Fibroblast of skin of back (primary cell): ENCODE data around the gene AHCYL2.
"Not testable (repeated sequence)": the region's sequence is repeated elsewhere in the genome, so short reads cannot be mapped to it uniquely, and the experiment has no call there.

Experiments
- DNase-seq: peaks from one replicate; pipeline ENCODE4 v3.0.0-alpha.2; 2013

AHCYL2 gene

DNA sequence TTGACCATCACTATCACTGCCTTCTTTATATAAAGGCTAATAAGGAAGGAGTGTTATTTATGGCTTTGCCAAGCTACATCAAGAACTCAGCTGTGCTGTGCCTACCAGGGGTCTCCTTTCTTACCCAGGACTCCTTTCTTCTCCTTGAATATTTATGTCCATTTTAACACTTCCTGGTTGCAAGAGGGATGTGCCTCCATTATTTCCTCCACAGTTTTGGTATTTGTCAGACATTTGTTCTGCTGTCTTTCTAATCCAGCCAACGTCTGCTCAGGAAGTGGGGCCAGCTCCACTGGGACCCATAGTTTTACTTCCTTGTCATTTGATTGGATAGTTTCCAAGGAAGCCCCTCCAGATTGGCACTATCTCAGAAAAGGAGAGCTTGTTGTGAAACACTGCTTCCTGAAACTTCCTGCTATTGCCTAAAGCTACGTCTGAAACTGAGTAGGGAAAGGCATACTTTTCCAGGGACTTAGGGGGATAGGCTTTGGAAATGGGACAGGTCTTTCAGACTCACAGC is 202.8 kb downstream of the AHCYL2 start:
- DNase-seq, result no peak

DNA sequence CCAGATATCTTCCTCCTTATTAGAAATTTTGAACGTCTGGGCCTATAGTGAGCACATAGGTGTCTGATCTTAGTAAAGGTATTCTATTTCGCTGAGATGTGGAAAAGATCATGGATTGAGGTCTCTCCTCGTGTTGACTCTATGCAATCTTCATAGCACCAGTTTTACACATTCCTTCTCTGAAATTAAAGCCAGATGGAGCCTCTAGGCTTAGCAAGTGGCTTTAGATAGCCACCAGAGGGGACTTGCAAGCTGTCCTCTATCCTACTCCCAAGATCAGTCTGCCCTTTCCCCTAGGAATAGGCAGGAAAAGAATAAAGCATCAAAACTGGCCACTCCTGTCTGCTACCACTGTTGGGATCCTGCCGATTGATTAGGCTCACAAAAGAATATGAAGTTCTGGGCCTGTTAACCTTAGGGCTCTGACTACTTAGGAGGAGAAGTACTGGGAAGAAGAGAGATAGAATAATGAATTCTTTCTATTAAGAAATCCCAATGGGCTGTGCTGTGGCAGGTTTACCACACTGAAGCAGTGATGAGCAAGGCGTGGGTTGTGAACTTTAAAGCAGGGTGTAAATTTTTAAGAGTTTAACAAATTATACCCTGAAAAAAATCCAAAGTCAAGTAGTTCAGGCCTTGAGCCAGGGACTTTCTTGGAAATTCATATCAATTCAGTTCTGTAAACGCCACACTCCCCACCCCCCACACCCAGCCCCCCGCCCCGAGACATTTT is 207.2 kb downstream of the AHCYL2 start:
- peak; percentile 17 for DNase-seq

DNA sequence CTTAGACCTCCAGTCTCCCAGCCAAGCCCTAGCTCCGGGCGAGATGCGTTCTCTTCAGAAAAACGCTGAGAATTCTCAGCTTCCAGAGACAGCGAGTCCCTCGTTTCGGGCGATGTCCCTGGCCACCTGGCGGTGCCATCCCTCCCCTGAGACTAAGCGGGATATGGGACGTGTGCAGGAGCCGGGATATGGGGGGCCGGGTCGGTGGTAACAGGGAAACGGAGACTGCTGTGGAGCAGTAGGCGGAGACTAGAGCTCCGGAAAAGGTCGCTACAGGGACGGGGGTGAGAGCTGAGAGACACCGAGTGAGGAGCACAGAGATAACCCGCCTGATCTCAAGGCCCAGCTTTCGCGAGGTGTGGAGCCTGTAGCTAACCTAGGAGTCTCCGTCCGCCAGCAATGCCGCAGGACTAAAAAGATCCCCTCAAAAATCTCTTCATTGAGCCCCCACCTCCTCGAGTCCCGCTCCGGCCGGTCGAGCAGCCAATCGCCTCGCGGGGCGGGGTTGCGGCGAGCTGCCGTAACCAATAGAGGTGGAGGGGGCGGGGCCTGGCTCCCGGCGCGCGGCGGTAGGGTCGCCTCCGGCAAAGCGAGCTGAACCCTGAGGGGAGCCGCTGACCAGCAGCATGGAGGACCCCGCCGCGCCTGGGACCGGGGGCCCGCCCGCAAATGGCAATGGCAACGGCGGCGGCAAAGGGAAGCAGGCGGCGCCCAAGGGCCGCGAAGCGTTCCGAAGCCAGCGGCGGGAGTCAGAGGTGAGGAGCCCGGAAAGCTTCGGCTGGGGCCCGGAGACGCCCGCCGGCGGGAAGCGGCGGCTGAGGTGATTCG is 209.2 kb downstream of the AHCYL2 start, which contains the start of gene STRIP2:
STRIP2 (plus strand) TSS at position 586 of the 828 bp plus-strand sequence; CDS start at position 627, 41 bp downstream.
- DNase-seq, result peak; percentile 82

DNA sequence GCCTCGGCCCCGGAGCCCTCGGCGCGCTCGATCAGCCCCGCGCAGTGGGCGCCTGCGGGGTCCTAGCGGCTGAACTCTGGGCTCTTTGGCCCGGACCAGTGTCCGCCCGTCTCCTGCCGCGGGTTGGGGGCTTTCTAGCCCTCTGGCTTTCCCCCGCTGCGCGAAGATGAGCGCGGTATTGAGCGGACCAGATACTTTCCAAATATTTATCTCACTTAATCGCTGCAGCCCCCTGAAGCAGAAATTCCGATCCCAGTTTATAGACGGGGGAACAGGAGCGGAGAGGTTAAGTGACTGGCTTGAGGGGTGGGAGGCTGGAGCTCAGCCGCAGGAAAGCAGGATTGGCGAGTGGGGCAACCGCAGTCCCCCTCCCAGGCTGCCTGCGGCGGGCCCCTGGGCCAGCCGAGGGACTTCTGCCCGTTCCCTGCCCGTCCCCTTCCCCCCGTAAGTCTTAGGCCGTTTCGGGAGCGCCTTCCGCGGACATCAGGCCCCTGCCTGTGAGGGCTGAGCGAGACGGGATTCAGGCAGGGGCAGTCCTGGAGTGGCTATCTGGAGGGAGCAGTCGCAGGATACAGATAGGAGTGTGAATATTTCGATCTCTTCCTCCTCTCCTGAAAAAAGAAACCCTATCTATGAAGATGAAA is 210.0 kb downstream of the AHCYL2 start:
- peak; percentile 12 for DNase-seq

DNA sequence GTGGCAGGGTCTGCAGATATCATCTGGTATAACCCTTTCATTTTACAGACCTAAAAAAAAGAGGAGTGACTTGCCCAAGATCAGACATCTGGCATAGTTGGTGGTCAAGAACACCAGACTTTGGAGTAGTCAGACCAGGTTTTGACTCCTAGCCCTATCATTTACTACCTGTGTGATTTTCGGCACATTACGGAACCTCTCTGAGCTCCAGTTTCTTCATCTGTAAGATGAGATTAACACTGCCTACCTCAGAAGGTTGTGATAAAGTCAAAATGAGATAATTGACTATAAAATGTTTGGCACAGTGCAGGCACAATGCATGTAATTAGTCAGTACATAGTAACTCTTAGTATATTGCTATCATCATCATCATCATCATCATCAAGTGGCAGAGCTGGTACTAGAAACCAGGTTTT is 210.6 kb downstream of the AHCYL2 start:
- no peak for DNase-seq

DNA sequence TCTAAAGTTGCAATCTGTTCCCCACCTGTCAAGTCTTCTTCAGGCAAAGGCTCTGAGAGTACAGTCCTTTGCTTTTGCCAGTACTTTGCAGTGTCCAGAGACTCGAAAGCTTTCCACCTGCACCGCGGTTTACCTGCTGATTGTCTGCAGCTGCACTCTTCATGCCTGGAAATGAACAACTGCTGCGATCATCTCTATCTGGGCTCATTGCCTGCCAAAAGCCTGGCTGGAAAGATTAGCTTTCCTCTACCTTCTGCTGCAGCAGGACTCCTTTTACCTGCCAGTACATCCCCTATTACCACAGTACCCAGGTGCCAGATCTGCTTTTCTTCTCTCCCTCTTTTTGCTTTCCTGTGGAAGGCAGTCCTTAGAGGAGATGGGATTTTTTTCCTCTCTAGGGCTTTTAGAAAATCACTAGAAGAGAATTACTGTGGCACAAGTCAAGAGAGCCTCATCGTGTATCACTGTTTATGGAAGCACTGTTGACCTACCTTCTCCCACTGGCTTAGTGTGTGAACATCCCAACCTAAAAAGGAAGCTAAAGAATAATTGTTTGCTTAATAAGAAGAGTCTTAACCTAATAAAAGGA is 211.6 kb downstream of the AHCYL2 start:
- DNase-seq, result no peak

DNA sequence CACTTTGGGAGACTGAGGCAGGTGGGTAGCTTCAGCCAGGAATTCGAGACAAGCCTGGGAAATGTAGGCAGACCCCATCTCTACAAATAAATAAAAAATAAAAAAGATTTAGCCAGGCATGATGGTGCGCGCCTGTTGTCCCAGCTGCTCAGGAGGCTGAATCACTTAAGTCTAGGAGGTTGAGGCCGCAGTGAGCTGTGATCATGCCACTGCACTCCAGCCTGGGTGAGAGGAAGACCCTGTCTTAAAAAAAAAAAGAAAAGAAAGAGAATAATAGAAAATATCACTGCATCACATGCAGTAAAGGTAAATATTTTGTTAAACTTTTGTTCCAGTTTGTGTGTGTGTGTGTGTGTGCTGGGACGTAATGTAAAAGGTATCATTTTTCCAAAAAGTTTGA is 212.4 kb downstream of the AHCYL2 start:
- DNase-seq, result no peak

DNA sequence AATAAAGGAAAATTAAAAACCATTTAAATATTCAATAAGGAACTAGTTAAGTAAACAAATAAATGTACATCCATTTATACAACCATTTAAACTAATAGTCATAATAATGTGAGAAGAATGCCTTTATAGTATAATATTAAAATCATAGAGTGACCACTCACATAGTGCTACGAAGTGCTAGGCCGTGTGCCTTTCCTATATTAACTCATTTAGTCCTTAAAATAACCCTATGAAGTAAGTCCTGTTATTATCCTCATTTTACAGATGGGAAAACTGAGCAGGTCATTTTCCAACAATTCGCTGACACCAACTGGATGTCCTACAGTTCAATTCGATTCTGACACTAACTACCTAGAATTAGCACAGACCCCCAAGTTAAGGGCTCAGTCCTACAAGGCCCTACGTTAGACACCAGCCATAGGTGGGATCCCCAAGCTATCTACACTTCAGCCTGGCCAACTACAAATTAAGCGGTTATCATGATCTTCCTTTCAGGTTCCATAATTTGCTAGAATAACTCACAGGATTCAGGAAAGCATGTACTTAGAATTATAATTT is 213.5 kb downstream of the AHCYL2 start:
- DNase-seq, result no peak

DNA sequence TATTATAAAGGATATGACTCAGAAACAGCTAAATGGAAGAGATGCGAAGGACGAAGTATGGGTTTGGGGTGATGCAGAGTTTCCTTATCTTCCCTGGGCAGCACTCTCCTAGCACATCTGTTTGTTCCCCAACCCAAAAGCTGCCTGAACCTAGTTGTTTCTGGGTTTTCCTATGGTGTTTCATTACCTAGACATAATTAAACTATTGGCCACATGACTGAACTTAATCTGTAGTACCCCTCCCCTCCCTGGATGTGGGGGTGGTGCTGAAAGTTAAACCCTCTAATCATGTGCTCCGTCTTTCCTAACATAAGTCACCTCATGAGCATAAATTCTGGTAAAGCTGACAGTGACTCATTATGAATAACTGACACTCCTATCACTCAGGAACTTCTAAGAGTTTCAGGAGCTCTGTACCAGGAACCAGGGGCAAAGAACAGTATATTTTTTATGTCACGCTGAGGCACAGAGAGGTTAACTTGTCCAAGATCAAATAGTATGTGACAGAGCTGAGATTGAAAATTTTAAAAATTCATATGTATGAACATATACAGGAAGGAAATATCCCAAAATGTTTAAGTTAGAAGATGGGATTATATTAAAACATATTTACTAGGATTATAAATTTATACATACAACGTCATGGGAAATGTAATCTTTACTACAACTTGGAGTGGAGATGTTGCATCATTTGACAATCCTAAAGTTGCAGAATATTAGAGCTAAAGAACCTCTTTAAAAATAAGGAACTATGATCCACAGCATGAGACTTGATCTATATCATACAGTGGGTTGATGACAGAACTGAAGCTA is 214.2 kb downstream of the AHCYL2 start:
- peak; percentile 52 for DNase-seq

DNA sequence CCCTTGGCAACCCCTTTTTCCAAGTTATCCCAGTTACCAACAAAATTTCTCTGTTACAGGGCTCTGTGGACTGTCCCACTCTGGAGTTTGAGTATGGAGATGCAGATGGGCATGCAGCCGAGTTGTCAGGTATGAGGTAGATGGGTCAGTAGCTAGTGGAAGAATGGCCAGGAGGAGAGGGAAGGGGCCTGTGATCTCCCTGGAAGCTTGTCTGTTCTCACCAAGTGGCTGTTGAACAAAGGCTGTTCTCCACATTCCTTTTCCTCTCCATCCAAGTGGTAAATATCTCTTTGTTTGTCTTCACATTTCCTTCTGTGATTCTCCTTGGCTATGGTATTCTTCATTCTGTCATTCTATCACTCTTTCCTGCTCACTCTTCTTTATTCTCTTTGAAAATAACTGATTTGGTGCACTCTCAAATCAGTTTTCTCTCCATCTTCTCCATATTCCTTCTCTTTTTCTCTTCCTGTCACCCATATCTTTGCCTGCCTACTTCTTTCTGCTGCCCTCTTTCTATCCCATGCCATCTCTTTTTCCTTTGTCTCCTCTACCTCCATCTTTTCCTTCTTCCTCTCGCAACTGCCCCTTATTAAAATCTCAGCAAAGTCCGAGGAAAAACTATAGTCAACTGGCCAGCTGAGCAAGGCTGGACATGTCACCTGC is 215.3 kb downstream of the AHCYL2 start:
- DNase-seq, result no peak

DNA sequence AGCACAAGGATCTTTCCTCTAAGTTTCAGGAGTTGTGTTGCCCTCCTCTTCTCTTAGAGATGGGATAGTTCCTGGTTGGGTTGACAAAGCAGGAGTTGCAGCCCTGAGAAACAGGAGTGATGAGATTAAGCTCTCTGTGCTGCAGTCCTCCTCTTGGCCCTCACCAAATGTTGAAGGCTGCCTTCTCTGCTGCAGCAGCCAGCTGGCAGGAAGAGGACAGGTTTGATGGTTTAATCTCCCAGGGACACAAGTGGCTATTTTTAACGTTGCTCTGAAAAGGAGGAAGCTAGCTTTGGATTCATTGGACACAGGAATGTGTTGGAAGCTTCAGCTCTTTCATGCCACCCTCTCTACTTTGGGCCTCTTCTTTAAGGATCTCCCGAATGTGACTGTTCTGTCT is 218.8 kb downstream of the AHCYL2 start:
- DNase-seq, result no peak

DNA sequence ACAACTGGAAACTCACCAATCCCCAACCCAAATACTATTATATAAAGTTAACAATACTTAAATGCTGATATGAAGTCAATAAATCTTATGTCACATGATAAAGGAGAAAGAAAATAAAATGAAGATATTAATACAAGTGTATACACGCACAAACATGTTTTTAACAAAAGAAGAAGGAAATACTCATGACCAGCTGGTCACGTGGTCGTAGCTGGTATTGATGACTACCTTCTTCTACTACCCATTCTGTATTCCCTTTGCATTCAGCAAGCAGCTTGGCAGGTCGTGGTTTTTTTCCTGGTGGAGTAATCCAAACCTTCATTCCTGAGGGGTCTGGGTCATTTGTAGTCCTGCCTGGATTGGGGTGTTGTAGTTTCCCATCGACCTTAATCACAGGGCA is 219.9 kb downstream of the AHCYL2 start:
- not testable (repeated sequence) for DNase-seq

DNA sequence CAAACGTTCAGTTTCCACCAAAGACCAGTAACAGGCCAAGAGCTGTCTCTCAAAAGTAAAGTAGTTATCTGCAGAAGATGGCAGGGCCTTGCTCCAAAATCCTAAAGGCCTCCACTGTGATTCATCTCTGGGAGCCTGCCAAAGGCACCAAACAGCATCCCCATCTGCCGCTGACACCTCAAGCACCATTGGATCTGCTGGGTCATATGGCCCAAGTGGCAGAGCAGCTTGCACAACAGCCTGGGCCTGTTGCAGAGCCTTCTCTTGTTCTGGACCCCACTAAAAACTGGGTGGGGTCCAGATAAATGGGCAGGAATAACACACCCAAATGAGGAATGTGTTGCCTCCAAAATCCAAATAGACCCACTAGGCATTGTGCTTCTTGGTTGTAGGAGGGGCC is 222.1 kb downstream of the AHCYL2 start:
- not testable (repeated sequence) for DNase-seq

DNA sequence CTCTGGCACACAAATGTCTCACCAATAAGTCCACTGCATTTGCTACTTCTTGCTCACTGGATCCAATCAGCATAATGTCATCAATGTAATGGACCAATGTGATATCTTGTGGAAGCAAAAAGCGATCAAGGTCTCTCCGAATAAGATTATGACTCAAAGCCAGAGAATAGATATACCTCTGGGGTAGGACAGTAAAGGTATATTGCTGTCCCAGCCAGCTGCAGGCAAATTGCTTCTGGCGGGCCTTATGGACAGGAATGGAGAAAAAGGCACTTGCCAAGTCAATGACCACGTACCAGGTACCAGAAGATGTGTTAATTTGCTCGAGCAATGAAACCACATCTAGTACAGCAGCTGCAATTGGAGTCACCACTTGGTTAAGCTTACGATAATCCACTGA is 222.6 kb downstream of the AHCYL2 start:
- not testable (repeated sequence) for DNase-seq

DNA sequence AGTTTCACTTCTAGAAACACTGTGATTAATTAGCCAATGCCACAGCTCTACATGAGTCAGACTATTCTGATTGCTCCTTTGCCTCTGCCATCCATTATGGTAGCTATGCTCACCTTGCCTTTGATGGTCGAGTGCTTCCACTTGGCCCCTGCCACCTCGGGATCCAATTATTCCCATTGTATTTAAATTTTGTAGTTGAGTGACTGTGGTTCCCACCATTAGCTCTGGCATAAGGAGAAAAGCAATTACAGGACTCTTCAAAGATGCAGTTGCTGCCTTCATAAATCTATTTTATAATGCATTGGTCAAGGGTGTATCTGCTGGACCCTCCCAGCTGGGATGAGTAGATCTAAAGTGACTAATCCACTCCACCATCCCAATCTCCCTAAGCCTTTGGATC is 223.8 kb downstream of the AHCYL2 start:
- not testable (repeated sequence) for DNase-seq

DNA sequence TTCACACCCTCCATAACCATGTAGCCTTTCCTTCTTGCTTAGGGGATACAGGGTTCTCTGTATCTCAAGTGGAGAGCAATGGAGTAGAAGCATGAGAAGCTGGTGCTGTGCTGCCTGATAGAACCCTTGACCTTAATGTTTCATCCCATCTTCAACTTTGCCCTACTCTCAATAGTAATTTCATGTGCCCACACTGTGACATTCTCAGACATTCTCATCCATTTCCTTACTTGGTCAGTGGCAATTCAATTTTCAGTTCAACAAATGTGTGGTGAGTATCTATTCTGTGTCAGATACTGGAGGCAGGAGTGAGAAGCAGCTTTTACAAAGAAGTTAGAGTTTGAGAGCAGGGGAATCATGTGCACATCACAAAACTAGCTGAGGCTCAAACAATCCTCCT is 225.5 kb downstream of the AHCYL2 start:
- DNase-seq, result no peak

DNA sequence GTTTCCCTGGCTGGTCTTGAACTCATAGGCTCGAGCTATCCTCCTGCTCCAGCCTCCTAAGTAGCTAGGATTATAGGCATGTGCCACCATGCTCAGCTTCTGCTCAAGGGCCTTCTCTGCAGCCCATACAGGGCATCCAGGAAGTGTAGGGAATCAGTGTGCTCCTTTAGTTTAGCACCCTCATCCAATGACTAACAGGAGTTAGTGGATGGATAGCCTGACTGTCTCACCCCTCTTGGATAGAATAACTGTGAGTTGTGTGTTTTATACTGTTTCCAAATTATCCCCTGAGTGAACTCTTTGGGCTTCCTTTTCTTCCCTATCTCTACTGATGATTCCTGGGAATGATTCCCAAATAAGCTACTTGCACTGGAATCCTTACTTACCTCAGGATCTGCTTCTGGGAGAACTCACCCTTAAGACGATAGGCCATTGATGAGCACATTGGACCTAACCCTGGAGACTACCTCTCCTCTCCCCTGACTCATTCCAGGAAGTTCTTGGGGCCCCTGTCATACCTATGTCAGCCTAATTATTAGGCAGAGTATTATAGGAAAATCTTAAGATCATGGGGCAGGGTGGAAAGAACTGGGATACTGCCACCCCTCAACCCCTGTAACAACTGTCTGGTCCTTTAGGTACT is 227.9 kb downstream of the AHCYL2 start:
- no peak for DNase-seq

DNA sequence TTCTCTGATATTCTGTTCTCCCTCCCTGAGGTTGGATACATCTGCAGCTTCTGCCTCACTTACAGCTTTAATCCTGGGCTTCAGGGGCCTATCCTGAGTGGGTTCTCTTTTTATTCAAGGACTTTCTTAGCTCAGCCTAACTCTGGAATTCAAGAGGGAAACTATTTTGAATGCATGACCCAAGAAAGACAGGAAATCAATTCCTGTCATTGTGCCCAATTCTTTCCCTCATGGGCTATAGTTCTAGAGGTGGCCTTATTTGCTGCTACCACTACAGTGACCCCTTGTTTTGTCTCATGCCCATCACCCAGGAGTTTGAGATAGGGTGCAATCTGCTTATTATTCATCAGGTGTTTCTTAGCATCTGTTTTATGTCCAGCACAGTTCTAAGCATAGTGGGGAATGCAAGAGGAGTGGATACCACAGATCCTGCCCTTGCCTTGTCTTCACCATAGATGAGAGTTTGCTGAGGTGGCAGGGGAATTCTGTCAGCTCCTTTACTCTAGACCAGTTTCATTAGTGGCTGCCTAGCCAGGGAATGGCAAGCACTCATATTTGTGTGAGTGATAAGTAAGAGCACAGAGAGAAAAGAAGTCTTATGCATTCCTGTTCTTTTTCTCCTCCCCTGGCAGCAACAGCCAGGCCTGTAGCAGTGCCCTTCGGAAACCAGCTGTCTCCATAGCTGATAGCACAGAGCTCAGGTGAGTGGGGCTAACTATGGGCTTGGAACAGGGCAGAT is 228.8 kb downstream of the AHCYL2 start:
- DNase-seq, result no peak

DNA sequence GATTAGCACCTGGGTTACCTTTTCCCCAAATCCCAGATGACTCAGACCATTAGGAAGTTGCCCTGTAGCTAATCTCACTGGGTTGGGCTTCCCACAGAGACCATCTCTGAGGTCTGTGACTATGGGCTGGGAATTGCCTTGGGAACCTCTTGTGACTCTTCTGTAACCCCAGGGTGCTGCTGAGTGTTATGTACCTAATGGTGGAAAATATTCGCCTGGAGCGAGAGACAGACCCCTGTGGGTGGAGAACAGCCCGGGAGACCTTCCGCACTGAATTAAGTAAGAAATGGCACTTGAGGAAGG is 229.4 kb downstream of the AHCYL2 start:
- no peak for DNase-seq

DNA sequence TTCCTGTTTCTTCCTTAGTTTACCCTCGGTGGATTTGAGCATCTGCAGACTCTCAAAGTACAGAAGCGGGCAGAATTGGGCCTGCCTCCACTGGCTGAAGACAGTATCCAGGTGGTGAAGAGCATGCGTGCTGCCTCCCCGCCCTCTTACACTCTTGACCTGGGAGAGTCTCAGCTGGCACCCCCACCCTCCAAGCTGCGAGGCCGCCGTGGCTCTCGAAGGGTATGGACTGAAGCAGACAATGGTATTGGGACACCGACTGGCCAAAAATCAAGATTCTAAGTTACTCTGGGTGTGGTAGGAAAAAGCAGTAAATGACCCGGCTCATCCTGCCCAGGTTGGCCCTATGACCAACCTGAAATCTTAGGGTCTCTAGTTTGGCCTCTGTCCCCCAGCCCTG is 231.6 kb downstream of the AHCYL2 start:
- no peak for DNase-seq
